Tibial nerve (tissue), 3 donors: ENCODE data around the gene GPC6.

Experiments
- POLR2A ChIP-seq, 2 donors: fragments of 450-650 bp; IDR thresholded peaks; one replicate each; pipeline ENCODE4 v1.6.1; 2017; ENCODE audit warnings: antibody characterized with exemption in 2 of 2, mild to moderate bottlenecking in 2 of 2, moderate library complexity in 2 of 2
- TF ChIP-seq, protein P1 (sequence below), 5 experiments: fragments of 200-600 bp in 3 of 5; fragments of 450-650 bp in 2 of 5; sonication (generic) in 3 of 5; IDR thresholded peaks; one replicate each; pipeline ENCODE4 v1.5.1; 2016 to 2019; ENCODE audit warnings: antibody characterized with exemption in 5 of 5, mild to moderate bottlenecking in 3 of 5, moderate library complexity in 2 of 5

DNA sequence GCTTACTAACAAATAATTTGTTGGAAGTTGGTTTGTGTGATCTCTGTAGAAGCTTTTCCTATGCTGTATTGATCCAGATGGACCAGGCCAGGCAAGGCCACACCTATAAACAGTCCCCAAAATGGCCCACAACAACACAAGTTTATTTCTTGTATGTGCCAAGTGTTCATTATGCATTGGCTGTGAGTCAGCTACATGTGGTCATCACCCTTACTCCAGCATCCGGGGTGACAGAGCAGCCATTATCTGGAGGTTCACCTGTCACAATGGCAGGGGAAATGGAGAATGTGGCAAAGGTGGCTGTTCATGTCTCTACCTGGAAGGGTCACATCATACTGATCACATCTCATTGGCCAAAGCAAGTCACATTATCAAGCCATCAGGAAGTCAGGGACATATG, 1088.6 kb downstream of the GPC6 start:
- TF ChIP-seq, protein P1, sequence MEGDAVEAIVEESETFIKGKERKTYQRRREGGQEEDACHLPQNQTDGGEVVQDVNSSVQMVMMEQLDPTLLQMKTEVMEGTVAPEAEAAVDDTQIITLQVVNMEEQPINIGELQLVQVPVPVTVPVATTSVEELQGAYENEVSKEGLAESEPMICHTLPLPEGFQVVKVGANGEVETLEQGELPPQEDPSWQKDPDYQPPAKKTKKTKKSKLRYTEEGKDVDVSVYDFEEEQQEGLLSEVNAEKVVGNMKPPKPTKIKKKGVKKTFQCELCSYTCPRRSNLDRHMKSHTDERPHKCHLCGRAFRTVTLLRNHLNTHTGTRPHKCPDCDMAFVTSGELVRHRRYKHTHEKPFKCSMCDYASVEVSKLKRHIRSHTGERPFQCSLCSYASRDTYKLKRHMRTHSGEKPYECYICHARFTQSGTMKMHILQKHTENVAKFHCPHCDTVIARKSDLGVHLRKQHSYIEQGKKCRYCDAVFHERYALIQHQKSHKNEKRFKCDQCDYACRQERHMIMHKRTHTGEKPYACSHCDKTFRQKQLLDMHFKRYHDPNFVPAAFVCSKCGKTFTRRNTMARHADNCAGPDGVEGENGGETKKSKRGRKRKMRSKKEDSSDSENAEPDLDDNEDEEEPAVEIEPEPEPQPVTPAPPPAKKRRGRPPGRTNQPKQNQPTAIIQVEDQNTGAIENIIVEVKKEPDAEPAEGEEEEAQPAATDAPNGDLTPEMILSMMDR (IDR thresholded peaks at IDR 0.05), result no peak
- TF ChIP-seq POLR2A (IDR thresholded peaks at IDR 0.05), result no peak
